Loucy (cell line): ENCODE measurements around the gene RAP1GAP2.
"Not testable (repeated sequence)": the region's sequence is repeated elsewhere in the genome, so short reads cannot be mapped to it uniquely, and the experiment has no call there.

ENCODE experiments used
- H2AFZ ChIP-seq: fragments of 200-600 bp; sonication (generic); 2 replicates; pipeline ENCODE4 v1.6.0; 2016; ENCODE audit warnings: antibody characterized with exemption, mild to moderate bottlenecking, low read length, moderate library complexity
- H3F3A ChIP-seq: fragments of 200-600 bp; 2 replicates; pipeline ENCODE4 v1.6.0; 2016; ENCODE audit warnings: antibody characterized with exemption, low read depth, mild to moderate bottlenecking
- H3K27me3 ChIP-seq: fragments of 200-600 bp; sonication (generic); 2 replicates; pipeline ENCODE4 v1.6.1; 2014; ENCODE audit warnings: low read length, mild to moderate bottlenecking; ENCODE audit not compliant: insufficient read depth, poor library complexity, severe bottlenecking
- H3K36me3 ChIP-seq: fragments of 200-600 bp; sonication (generic); 2 replicates; pipeline ENCODE4 v1.6.1; 2016; ENCODE audit warnings: low read length; ENCODE audit not compliant: insufficient read depth
- H3K4me1 ChIP-seq: fragments of 200-600 bp; sonication (generic); 2 replicates; pipeline ENCODE4 v1.5.1; 2014; ENCODE audit warnings: low read length, mild to moderate bottlenecking; ENCODE audit not compliant: insufficient read depth, poor library complexity, severe bottlenecking
- H3K4me2 ChIP-seq: fragments of 200-600 bp; sonication (generic); 2 replicates; pipeline ENCODE4 v1.6.0; 2014; ENCODE audit warnings: antibody characterized with exemption, low read length, low read depth, mild to moderate bottlenecking; ENCODE audit not compliant: poor library complexity, severe bottlenecking
- H3K4me3 ChIP-seq: fragments of 200-600 bp; sonication (generic); 2 replicates; pipeline ENCODE4 v1.5.1; 2014; ENCODE audit warnings: low read length, mild to moderate bottlenecking, mixed read lengths; ENCODE audit not compliant: poor library complexity, severe bottlenecking
- H3K79me2 ChIP-seq: fragments of 200-600 bp; sonication (generic); 2 replicates; pipeline ENCODE4 v1.6.1; 2014; ENCODE audit warnings: low read length; ENCODE audit not compliant: insufficient read depth
- H3K9ac ChIP-seq: fragments of 200-600 bp; sonication (generic); 2 replicates; pipeline ENCODE4 v1.6.0; 2014; ENCODE audit warnings: mild to moderate bottlenecking, low read depth, low read length, moderate library complexity; ENCODE audit not compliant: poor library complexity, severe bottlenecking
- H3K9me2 ChIP-seq: fragments of 200-600 bp; sonication (generic); replicated peaks from 2 replicates; pipeline ENCODE4 v1.6.1; 2016; ENCODE audit warnings: low read depth, low read length, mixed read lengths
- H3K9me3 ChIP-seq: fragments of 200-600 bp; sonication (generic); 2 replicates; pipeline ENCODE4 v1.6.1; 2014; ENCODE audit warnings: mild to moderate bottlenecking, antibody characterized with exemption, low read length, low read depth; ENCODE audit not compliant: insufficient read depth
- H4K20me1 ChIP-seq: fragments of 200-600 bp; sonication (generic); 2 replicates; pipeline ENCODE4 v1.6.0; 2014; ENCODE audit warnings: antibody characterized with exemption, low read length, mild to moderate bottlenecking; ENCODE audit not compliant: insufficient read depth, poor library complexity, severe bottlenecking
- EZH2phosphoT487 ChIP-seq: fragments of 200-600 bp; IDR thresholded peaks from 2 replicates; pipeline ENCODE4 v1.6.1; 2018; ENCODE audit warnings: antibody characterized with exemption, mild to moderate bottlenecking, moderate library complexity, borderline replicate concordance
- TF ChIP-seq, protein P1 (sequence below): fragments of 200-600 bp; sonication (generic); conservative IDR thresholded peaks from 2 replicates; pipeline ENCODE4 v1.5.1; 2014; ENCODE audit warnings: mild to moderate bottlenecking, antibody characterized with exemption, low read length

Gene RAP1GAP2

DNA sequence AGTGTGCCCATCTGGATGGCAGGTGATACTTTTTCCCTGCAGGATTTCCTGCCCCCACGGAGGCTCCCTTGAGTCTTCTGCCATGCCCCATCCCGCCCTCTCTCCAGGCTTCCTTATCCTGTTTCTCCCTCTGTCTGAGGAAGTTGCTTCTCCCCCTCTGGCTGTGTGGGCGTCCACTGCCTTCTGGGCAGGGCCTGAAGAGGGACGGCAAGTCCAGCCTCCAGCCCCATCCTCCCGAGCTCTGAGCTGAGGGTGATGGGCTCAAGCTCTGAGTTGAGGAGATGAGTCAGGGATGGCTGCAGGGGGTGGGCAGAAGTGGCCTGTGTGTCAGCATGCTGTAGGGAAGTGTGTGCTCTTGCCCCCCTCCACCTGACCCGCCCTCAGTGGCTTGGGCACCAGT lies 14.2 kb upstream of the RAP1GAP2 start:
- Histone ChIP-seq H3K79me2 (peaks cover 3% of the 10 kb centered on the region), H3K4me1 (peaks cover 45% of the 10 kb centered on the region), H3K4me3 (no peak overlapping the region), H3K27me3 (no peaks in the 10 kb centered on the region), H3K36me3 (no peaks in the 10 kb centered on the region), H4K20me1 (no peaks in the 10 kb centered on the region), H3K9ac (no peak overlapping the region), H3K9me2 (no peaks in the 10 kb centered on the region), H2AFZ (no peak overlapping the region), H3K4me2 (no peak overlapping the region), H3F3A (no peaks in the 10 kb centered on the region), H3K9me3 (no peaks in the 10 kb centered on the region)
- TF ChIP-seq EZH2phosphoT487, result no peak
- TF ChIP-seq, protein P1, sequence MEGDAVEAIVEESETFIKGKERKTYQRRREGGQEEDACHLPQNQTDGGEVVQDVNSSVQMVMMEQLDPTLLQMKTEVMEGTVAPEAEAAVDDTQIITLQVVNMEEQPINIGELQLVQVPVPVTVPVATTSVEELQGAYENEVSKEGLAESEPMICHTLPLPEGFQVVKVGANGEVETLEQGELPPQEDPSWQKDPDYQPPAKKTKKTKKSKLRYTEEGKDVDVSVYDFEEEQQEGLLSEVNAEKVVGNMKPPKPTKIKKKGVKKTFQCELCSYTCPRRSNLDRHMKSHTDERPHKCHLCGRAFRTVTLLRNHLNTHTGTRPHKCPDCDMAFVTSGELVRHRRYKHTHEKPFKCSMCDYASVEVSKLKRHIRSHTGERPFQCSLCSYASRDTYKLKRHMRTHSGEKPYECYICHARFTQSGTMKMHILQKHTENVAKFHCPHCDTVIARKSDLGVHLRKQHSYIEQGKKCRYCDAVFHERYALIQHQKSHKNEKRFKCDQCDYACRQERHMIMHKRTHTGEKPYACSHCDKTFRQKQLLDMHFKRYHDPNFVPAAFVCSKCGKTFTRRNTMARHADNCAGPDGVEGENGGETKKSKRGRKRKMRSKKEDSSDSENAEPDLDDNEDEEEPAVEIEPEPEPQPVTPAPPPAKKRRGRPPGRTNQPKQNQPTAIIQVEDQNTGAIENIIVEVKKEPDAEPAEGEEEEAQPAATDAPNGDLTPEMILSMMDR, result no peak

DNA sequence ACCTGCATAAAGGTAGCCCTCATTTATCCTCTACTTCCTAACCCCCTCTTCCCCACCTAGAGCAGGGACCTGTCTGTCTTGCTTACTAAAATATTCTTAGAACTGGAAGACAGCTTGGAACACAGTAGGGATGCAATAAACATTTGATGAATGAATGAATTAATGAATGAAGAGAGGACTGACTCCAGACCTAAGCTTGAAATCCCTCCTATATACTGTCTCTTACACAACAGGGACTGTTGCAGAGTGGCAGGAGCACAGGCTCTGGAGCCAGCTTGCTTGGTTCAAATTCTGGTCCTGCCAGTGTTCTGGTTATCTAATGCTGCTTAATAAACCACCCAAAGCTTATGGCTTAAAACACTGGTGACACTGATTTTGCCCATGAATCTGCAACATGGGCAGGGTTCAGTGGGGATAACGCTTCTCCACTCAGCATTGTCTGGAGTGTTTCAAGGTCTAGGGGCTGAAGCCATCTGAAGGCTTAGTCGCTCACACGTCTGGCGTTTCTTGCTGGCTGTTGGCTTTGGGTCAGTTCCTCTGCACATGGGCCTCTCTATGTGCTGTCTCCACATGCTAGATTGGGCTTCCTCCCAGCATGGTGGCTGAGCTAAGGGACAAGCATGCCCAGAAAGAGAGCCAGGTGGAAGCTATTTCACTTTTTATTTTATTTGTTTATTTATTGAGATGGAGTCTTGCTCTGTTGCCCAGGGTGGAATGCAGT lies 12.8 kb upstream of the RAP1GAP2 start:
- Histone ChIP-seq H3K4me3 (no peak overlapping the region), H3K9me2 (no peaks in the 10 kb centered on the region), H3F3A (no peaks in the 10 kb centered on the region), H3K79me2 (peaks cover 8% of the 10 kb centered on the region), H4K20me1 (no peaks in the 10 kb centered on the region), H3K9me3 (no peaks in the 10 kb centered on the region), H3K36me3 (no peaks in the 10 kb centered on the region), H3K4me1 (peaks cover 53% of the 10 kb centered on the region), H3K4me2 (no peak overlapping the region), H3K27me3 (no peaks in the 10 kb centered on the region), H2AFZ (no peak overlapping the region), H3K9ac (no peak overlapping the region)
- TF ChIP-seq EZH2phosphoT487, result no peak
- TF ChIP-seq, protein P1, result no peak

DNA sequence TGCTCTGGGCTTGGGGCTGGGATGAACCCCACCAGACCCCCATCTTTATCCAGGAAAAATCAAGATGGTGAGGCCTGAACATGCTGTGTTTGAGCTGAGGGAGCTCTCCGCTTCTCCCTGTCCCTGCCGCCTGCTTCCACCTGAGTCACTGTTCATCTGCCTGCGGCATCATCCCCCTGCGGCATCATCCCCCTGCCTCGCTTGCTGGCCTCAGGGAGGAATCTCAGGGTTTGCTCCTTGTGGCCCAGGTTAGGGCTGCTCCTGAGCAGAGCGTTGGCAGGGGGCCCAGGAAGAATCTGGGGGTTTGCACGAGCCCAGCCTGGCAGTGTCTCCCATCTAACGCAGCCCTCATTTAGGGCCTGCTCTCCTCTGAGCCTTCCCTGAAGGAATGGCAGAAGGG lies 11.4 kb upstream of the RAP1GAP2 start:
- Histone ChIP-seq H3K4me3 (no peak overlapping the region), H3K79me2 (peaks cover 10% of the 10 kb centered on the region)
- no peak for TF ChIP-seq EZH2phosphoT487
- TF ChIP-seq, protein P1, result no peak

DNA sequence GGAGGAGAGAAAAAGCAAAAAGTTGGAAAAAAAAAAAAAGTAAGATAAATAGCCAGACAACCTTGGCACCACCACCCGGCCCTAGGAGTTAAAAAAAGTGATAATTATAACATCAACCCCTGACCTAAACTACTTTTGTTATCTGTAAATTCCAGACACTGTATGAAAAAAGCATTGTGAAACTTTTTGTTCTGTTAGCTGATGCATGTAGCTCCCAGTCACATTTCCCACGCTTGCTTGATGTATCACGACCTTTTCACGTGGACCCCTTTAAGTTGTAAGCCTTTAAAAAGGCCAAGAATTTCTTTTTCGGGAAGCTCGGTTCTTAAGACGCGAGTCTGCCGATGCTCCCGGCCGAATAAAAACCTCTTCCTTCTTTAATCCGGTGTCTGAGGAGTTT lies 10.9 kb upstream of the RAP1GAP2 start:
- H3K9ac ChIP-seq, result peak overlapping the region; percentile 24
- H2AFZ ChIP-seq, H4K20me1 ChIP-seq, H3K79me2 ChIP-seq, H3K9me2 ChIP-seq, H3F3A ChIP-seq, H3K36me3 ChIP-seq, H3K27me3 ChIP-seq, H3K4me3 ChIP-seq, H3K9me3 ChIP-seq: not testable (repeated sequence)
- H3K4me1 ChIP-seq, result peaks cover 60% of the 10 kb centered on the region
- peak overlapping the region; percentile 24 for H3K4me2 ChIP-seq

More for the DNA sequence above, 11.4 kb upstream of the RAP1GAP2 start:
- no peaks in the 10 kb centered on the region for H3K9me2 ChIP-seq
- H3K4me1 ChIP-seq, result peaks cover 57% of the 10 kb centered on the region
- H3F3A ChIP-seq, result peaks cover 5% of the 10 kb centered on the region; the same call in 1 of the 2 replicates
- H3K9me3 ChIP-seq, result no peaks in the 10 kb centered on the region
- H2AFZ ChIP-seq, result no peak overlapping the region
- no peaks in the 10 kb centered on the region for H3K27me3 ChIP-seq
- H3K9ac ChIP-seq, result peak overlapping the region; percentile 24
- no peaks in the 10 kb centered on the region for H3K36me3 ChIP-seq
- no peak overlapping the region for H3K4me2 ChIP-seq
- H4K20me1 ChIP-seq, result no peaks in the 10 kb centered on the region
